GM10248 (cell line): ENCODE results near the gene NFKBIE.

Experiments used
- CTCF ChIA-PET: fragments of 300-600 bp; sonication (Branson Sonifier 250); formaldehyde crosslinking; extraction: SDS; loops from one replicate; lab custom pipeline; 2021; ENCODE audit warnings: antibody characterized with exemption; lab: Yijun Ruan, JAX
- POLR2A ChIA-PET: fragments of 350-650 bp; sonication (Branson Sonifier 250); formaldehyde crosslinking; extraction: SDS; loops from one replicate; lab custom pipeline; 2020; ENCODE audit warnings: antibody characterized with exemption; lab: Yijun Ruan, JAX
- DNase-seq: peaks from one replicate; pipeline ENCODE4 v3.0.0; 2012; ENCODE audit errors: extremely low spot score
- CTCF ChIP-seq: IDR thresholded peaks from 2 replicates; pipeline ENCODE4 v1.5.1; 2012; ENCODE audit warnings: mild to moderate bottlenecking, low read depth; ENCODE audit errors: extremely low read depth, missing control alignments, control extremely low read depth

The NFKBIE gene

GRCh38 chr6:44275749-44276648 is 10.6 kb upstream of the NFKBIE start:
- no peak for DNase-seq
- TF ChIP-seq CTCF = no peak
- CTCF ChIA-PET = interaction anchor here (0.7 to 3.1 kb wide), 4 partner anchors 8 to 62 kb away, joined by 3 to 19 read pairs (median 3); no protein-coding TSS in a partner anchor
- POLR2A ChIA-PET = interaction anchor here (1.3 kb wide), 1 partner anchor 20 kb away, joined by 3 read pairs; no protein-coding TSS in a partner anchor

GRCh38 chr6:44275271-44275748 is 10.0 kb upstream of the NFKBIE start:
- CTCF ChIA-PET = interaction anchor here (0.7 to 1.4 kb wide), 4 partner anchors 9 to 63 kb away, joined by 3 to 4 read pairs (median 3); partner anchors contain the start of gene AARS2
- TF ChIP-seq CTCF = no peak
- POLR2A ChIA-PET = no interaction called here
- no peak for DNase-seq

- no peak for TF ChIP-seq CTCF
- DNase-seq = no peak
- CTCF ChIA-PET = interaction anchor here (1.4 kb wide), 1 partner anchor 39 kb away, joined by 4 read pairs; the partner anchor contains the start of gene AARS2
- POLR2A ChIA-PET = no interaction called here
Observed at GRCh38 chr6:44273617-44274016, 8.3 kb upstream of the NFKBIE start.

- POLR2A ChIA-PET = no interaction called here
- no peak for TF ChIP-seq CTCF
- CTCF ChIA-PET = no interaction called here
- DNase-seq = no peak
Observed at GRCh38 chr6:44272999-44273566, 7.7 kb upstream of the NFKBIE start.

- ChIA-PET CTCF (interaction anchor here (0.9 kb wide), 1 partner anchor 59 kb away, joined by 4 read pairs; no protein-coding TSS in a partner anchor), POLR2A (no interaction called here)
- DNase-seq = no peak
- TF ChIP-seq CTCF = no peak
Observed at GRCh38 chr6:44272529-44272928, 7.2 kb upstream of the NFKBIE start.

- no peak for TF ChIP-seq CTCF
- ChIA-PET POLR2A (no interaction called here), CTCF (interaction anchor here (0.6 to 0.9 kb wide), 2 partner anchors 60 to 198 kb away, joined by 3 to 4 read pairs; no protein-coding TSS in a partner anchor)
- DNase-seq = no peak
Observed at GRCh38 chr6:44271914-44272313, 6.6 kb upstream of the NFKBIE start.
